Astrocyte of the cerebellum (primary cell): ENCODE data around the gene SRSF2.
"Not testable (repeated sequence)": the region's sequence is repeated elsewhere in the genome, so short reads cannot be mapped to it uniquely, and the experiment has no call there.

Experiments used
- DNase-seq: peaks from one replicate; pipeline ENCODE4 v3.0.0-alpha.2; 2011; ENCODE audit warnings: low read depth
- H3K4me3 ChIP-seq: 2 replicates; pipeline ENCODE4 v1.5.1; 2011; ENCODE audit warnings: mild to moderate bottlenecking, low read depth, low read length, moderate library complexity
- CTCF ChIP-seq: IDR thresholded peaks from 2 replicates; pipeline ENCODE4 v1.5.1; 2012; ENCODE audit warnings: low read length, low read depth, moderate library complexity, mild to moderate bottlenecking; ENCODE audit errors: missing control alignments
- in situ Hi-C: cut with HindIII; loops from 2 replicates; pipeline ENCODE4 v1.10.0; 2017; ENCODE audit warnings: low sequenced_read_pairs

SRSF2 gene

GRCh38 chr17:76748657-76749056 lies 11.5 kb upstream of the SRSF2 start:
- H3K4me3 ChIP-seq = no peak overlapping the region
- no peak for DNase-seq
- TF ChIP-seq CTCF = no peak
- in situ Hi-C loops = loop anchor here (25.0 kb wide), 1 partner anchor 186 kb away; a partner anchor contains a TSS

GRCh38 chr17:76747716-76748363 lies 10.7 kb upstream of the SRSF2 start:
- TF ChIP-seq CTCF = no peak
- in situ Hi-C loops = loop anchor here (25.0 kb wide), 1 partner anchor 186 kb away; a partner anchor contains a TSS
- H3K4me3 ChIP-seq = no peak overlapping the region
- no peak for DNase-seq

GRCh38 chr17:76745785-76746184 lies 8.7 kb upstream of the SRSF2 start:
- DNase-seq, H3K4me3 ChIP-seq: not testable (repeated sequence)
- in situ Hi-C loops = loop anchor here (25.0 kb wide), 1 partner anchor 183 kb away; a partner anchor contains a TSS

GRCh38 chr17:76744747-76745146 lies 7.6 kb upstream of the SRSF2 start:
- TF ChIP-seq CTCF = no peak
- in situ Hi-C loops = loop anchor here (25.0 kb wide), 1 partner anchor 182 kb away; a partner anchor contains a TSS
- no peak overlapping the region for H3K4me3 ChIP-seq
- no peak for DNase-seq

GRCh38 chr17:76742958-76743357 lies 5.8 kb upstream of the SRSF2 start:
- no peak overlapping the region for H3K4me3 ChIP-seq
- DNase-seq = no peak
- in situ Hi-C loops = loop anchor here (25.0 kb wide), 1 partner anchor 181 kb away; a partner anchor contains a TSS
- no peak for TF ChIP-seq CTCF

GRCh38 chr17:76740329-76741118 lies 3.4 kb upstream of the SRSF2 start:
- no peak for TF ChIP-seq CTCF
- in situ Hi-C loops = loop anchor here (25.0 kb wide), 1 partner anchor 178 kb away; a partner anchor contains a TSS
- DNase-seq = no peak
- H3K4me3 ChIP-seq = no peak overlapping the region

- DNase-seq, H3K4me3 ChIP-seq: not testable (repeated sequence)
- in situ Hi-C loops = loop anchor here (25.0 kb wide), 1 partner anchor 177 kb away; a partner anchor contains a TSS
Measured at GRCh38 chr17:76739568-76740115, 2.5 kb upstream of the SRSF2 start.
